ENCODE data around the gene GRM4.

Gene GRM4

GRCh38 chr6:33978412-33979150 lies 167.3 kb downstream of the GRM4 start:
- peak overlapping the region; percentile 89 for H3K27ac ChIP-seq
- no peak for TF ChIP-seq CTCF (conservative IDR thresholded peaks at IDR 0.05)

GRCh38 chr6:33977606-33978411 lies 168.1 kb downstream of the GRM4 start:
- TF ChIP-seq CTCF (conservative IDR thresholded peaks at IDR 0.05): no peak
- peak overlapping the region; percentile 89; the same call in 1 of the 2 replicates for H3K27ac ChIP-seq

- TF ChIP-seq CTCF (conservative IDR thresholded peaks at IDR 0.05): no peak
- H3K27ac ChIP-seq: peak overlapping the region; percentile 89; the same call in 1 of the 2 replicates
Measured at GRCh38 chr6:33976437-33977360, 169.2 kb downstream of the GRM4 start.

GRCh38 chr6:33975661-33976436 lies 170.0 kb downstream of the GRM4 start:
- peak overlapping the region; percentile 89; the same call in 1 of the 2 replicates for H3K27ac ChIP-seq
- no peak for TF ChIP-seq CTCF (conservative IDR thresholded peaks at IDR 0.05)

GRCh38 chr6:33974471-33974870 lies 171.4 kb downstream of the GRM4 start:
- TF ChIP-seq CTCF (conservative IDR thresholded peaks at IDR 0.05): no peak
- peak overlapping the region; percentile 89 for H3K27ac ChIP-seq

GRCh38 chr6:33974030-33974429 lies 171.9 kb downstream of the GRM4 start:
- peak overlapping the region; percentile 89 for H3K27ac ChIP-seq

More at GRCh38 chr6:33974030-33974429, 171.9 kb downstream of the GRM4 start:
- TF ChIP-seq CTCF (conservative IDR thresholded peaks at IDR 0.05): no peak
